ENCODE measurements around the gene RRAS.

GRCh38 chr19:49676136-49676783, 36.3 kb upstream of the RRAS start:
- no peak for TF ChIP-seq CTCF (IDR thresholded peaks at IDR 0.05)
- TF ChIP-seq ZFX (IDR thresholded peaks at IDR 0.05; ENCODE audit: borderline replicate concordance): no peak

All from 22Rv1 (cell line).